WTC11 (cell line): ENCODE data around the gene ETV6. TPM values are rescaled to one million over a fixed set of nuclear protein-coding genes. Genes with fewer than 3 reads are reported as not detected.

Experiments used
- ATAC-seq: fragments of 200-7000 bp; cut with Tn5 transposase; 2 replicates; pipeline ENCODE4 v1.10.0; 2021; ENCODE audit warnings: mild to moderate bottlenecking, moderate library complexity
- CTCF ChIA-PET: fragments of 300-600 bp; sonication (Branson Sonifier 250); formaldehyde crosslinking; loops from one replicate; lab custom pipeline; 2021; ENCODE audit warnings: antibody characterized with exemption; lab: Charles Lee
- POLR2A ChIA-PET: fragments of 350-600 bp; sonication (Branson Sonifier 250); formaldehyde crosslinking; loops from one replicate; lab custom pipeline; 2021; ENCODE audit warnings: antibody characterized with exemption; lab: Charles Lee
- DNase-seq: peaks from one replicate; pipeline ENCODE4 v3.0.0; 2021; ENCODE audit warnings: low spot score
- H3K27ac Mint-ChIP-seq: 2 replicates; pipeline ENCODE4 v1.8.0; 2021; ENCODE audit warnings: mixed read lengths
- H3K27me3 Mint-ChIP-seq: 2 replicates; pipeline ENCODE4 v1.8.0; 2021; ENCODE audit warnings: low read depth, mild to moderate bottlenecking, moderate library complexity, mixed read lengths
- H3K36me3 Mint-ChIP-seq: 2 replicates; pipeline ENCODE4 v1.8.0; 2021; ENCODE audit warnings: mixed read lengths
- H3K4me1 Mint-ChIP-seq: 2 replicates; pipeline ENCODE4 v1.8.0; 2022; ENCODE audit warnings: mixed read lengths
- H3K4me3 Mint-ChIP-seq: 2 replicates; pipeline ENCODE4 v1.8.0; 2021; ENCODE audit warnings: mild to moderate bottlenecking, moderate library complexity, mixed read lengths
- H3K9me3 Mint-ChIP-seq: 2 replicates; pipeline ENCODE4 v1.8.0; 2021; ENCODE audit warnings: mixed read lengths
- ATF1 ChIP-seq: sonication (generic); formaldehyde crosslinking; IDR thresholded peaks from 2 replicates; pipeline ENCODE4 v1.8.1; 2023; ENCODE audit warnings: mild to moderate bottlenecking, moderate library complexity, missing genetic modification reagents
- E2F4 ChIP-seq: sonication (generic); formaldehyde crosslinking; IDR thresholded peaks from 2 replicates; pipeline ENCODE4 v1.8.1; 2022; ENCODE audit warnings: low read depth, mild to moderate bottlenecking, moderate library complexity, missing genetic modification reagents, borderline replicate concordance
- ETV6 ChIP-seq: sonication (generic); formaldehyde crosslinking; IDR thresholded peaks from 2 replicates; pipeline ENCODE4 v1.8.1; 2022; ENCODE audit warnings: mild to moderate bottlenecking, missing genetic modification reagents
- FOXK1 ChIP-seq: sonication (generic); formaldehyde crosslinking; IDR thresholded peaks from 2 replicates; pipeline ENCODE4 v1.8.0; 2022; ENCODE audit warnings: mild to moderate bottlenecking, moderate library complexity, missing genetic modification reagents
- GABPB1 ChIP-seq: sonication (generic); formaldehyde crosslinking; IDR thresholded peaks from 2 replicates; pipeline ENCODE4 v1.8.1; 2023; ENCODE audit warnings: mild to moderate bottlenecking, missing genetic modification reagents
- HMGA2 ChIP-seq: fragments of 250-450 bp; sonication (Bioruptor Pico); IDR thresholded peaks from 2 replicates; pipeline ENCODE4 v1.4.0; 2021; ENCODE audit warnings: mild to moderate bottlenecking, moderate library complexity
- NFE2L1 ChIP-seq: sonication (generic); formaldehyde crosslinking; IDR thresholded peaks from 2 replicates; pipeline ENCODE4 v1.8.1; 2023; ENCODE audit warnings: missing genetic modification reagents
- NR2C2 ChIP-seq: sonication (generic); formaldehyde crosslinking; IDR thresholded peaks from 2 replicates; pipeline ENCODE4 v1.8.0; 2022; ENCODE audit warnings: mild to moderate bottlenecking, missing genetic modification reagents
- PRDM15 ChIP-seq: sonication (generic); formaldehyde crosslinking; IDR thresholded peaks from 2 replicates; pipeline ENCODE4 v1.8.0; 2022; ENCODE audit warnings: missing genetic modification reagents
- PRRX2 ChIP-seq: fragments of 250-450 bp; sonication (Bioruptor Pico); IDR thresholded peaks from 2 replicates; pipeline ENCODE4 v1.8.0; 2021; ENCODE audit warnings: mild to moderate bottlenecking
- RORB ChIP-seq: fragments of 250-450 bp; sonication (Bioruptor Pico); IDR thresholded peaks from 2 replicates; pipeline ENCODE4 v1.9.0; 2021; ENCODE audit warnings: mild to moderate bottlenecking
- SMAD4 ChIP-seq: sonication (generic); formaldehyde crosslinking; IDR thresholded peaks from 2 replicates; pipeline ENCODE4 v1.8.0; 2022; ENCODE audit warnings: mild to moderate bottlenecking, missing genetic modification reagents
- SOX15 ChIP-seq: fragments of 250-450 bp; sonication (Bioruptor Pico); IDR thresholded peaks from 2 replicates; pipeline ENCODE4 v1.9.0; 2021; ENCODE audit warnings: mild to moderate bottlenecking
- SP1 ChIP-seq: sonication (generic); formaldehyde crosslinking; conservative IDR thresholded peaks from 2 replicates; pipeline ENCODE4 v1.8.1; 2022; ENCODE audit warnings: missing genetic modification reagents
- TEAD4 ChIP-seq: sonication (generic); formaldehyde crosslinking; IDR thresholded peaks from 2 replicates; pipeline ENCODE4 v1.8.0; 2022; ENCODE audit warnings: mild to moderate bottlenecking, missing genetic modification reagents
- ZNF219 ChIP-seq: sonication (generic); formaldehyde crosslinking; IDR thresholded peaks from 2 replicates; pipeline ENCODE4 v1.8.0; 2023; ENCODE audit warnings: missing genetic modification reagents, mild to moderate bottlenecking, borderline replicate concordance
- ZNF263 ChIP-seq: sonication (generic); formaldehyde crosslinking; IDR thresholded peaks from 2 replicates; pipeline ENCODE4 v1.8.1; 2022; ENCODE audit warnings: low read depth, mild to moderate bottlenecking, moderate library complexity, missing genetic modification reagents
- ZNF317 ChIP-seq: sonication (generic); formaldehyde crosslinking; IDR thresholded peaks from 2 replicates; pipeline ENCODE4 v1.8.1; 2023; ENCODE audit warnings: low read depth, mild to moderate bottlenecking, moderate library complexity, missing genetic modification reagents, borderline replicate concordance
- ZNF396 ChIP-seq: fragments of 250-450 bp; sonication (Bioruptor Pico); IDR thresholded peaks from 2 replicates; pipeline ENCODE4 v1.8.0; 2021; ENCODE audit warnings: mild to moderate bottlenecking, moderate library complexity, borderline replicate concordance
- ZNF416 ChIP-seq: fragments of 250-450 bp; sonication (Bioruptor Pico); IDR thresholded peaks from 2 replicates; pipeline ENCODE4 v1.9.0; 2021; ENCODE audit warnings: mild to moderate bottlenecking, inconsistent platforms
- ZNF423 ChIP-seq: fragments of 250-450 bp; sonication (Bioruptor Pico); IDR thresholded peaks from 2 replicates; pipeline ENCODE4 v2.1.2; 2022; ENCODE audit warnings: mild to moderate bottlenecking, moderate library complexity
- ZNF671 ChIP-seq: fragments of 250-450 bp; sonication (Bioruptor Pico); IDR thresholded peaks from 2 replicates; pipeline ENCODE4 v1.8.0; 2021; ENCODE audit warnings: mild to moderate bottlenecking
- total RNA-seq: library from RNA; stranded (reverse); gene quantifications from 3 replicates; pipeline ENCODE4 v1.2.3, GENCODE V29; 2021
- TF ChIP-seq, protein P1 (sequence below): fragments of 250-450 bp; sonication (Bioruptor Pico); IDR thresholded peaks from 2 replicates; pipeline ENCODE4 v1.9.0; 2021; ENCODE audit warnings: mild to moderate bottlenecking
- TF ChIP-seq, protein P2 (sequence below): sonication (generic); formaldehyde crosslinking; IDR thresholded peaks from 2 replicates; pipeline ENCODE4 v1.8.1; 2023; ENCODE audit warnings: mild to moderate bottlenecking, missing genetic modification reagents, borderline replicate concordance
- TF ChIP-seq, protein P3 (sequence below): sonication (generic); formaldehyde crosslinking; IDR thresholded peaks from 2 replicates; pipeline ENCODE4 v1.8.0; 2022; ENCODE audit warnings: mild to moderate bottlenecking, missing genetic modification reagents

ETV6 gene
- total RNA-seq, 1 experiment from 2014 or later = 23.5 TPM

GRCh38 chr12:11663130-11663529 is 13.7 kb downstream of the ETV6 start:
- ATAC-seq = no peak
- no peak for DNase-seq
- Mint-ChIP-seq H3K27ac (no peak overlapping the region), H3K27me3 (no peaks in the 10 kb centered on the region), H3K36me3 (peaks cover 4% of the 10 kb centered on the region; the same call in 1 of the 2 replicates), H3K4me1 (peaks cover 53% of the 10 kb centered on the region), H3K9me3 (no peaks in the 10 kb centered on the region), H3K4me3 (no peak overlapping the region)
- POLR2A ChIA-PET = interaction anchor here (0.6 kb wide), 1 partner anchor 254 kb away, joined by 3 read pairs; no protein-coding TSS in a partner anchor
- CTCF ChIA-PET = interaction anchor here (0.5 to 0.7 kb wide), 2 partner anchors 13 to 82 kb away, joined by 3 read pairs; no protein-coding TSS in a partner anchor
- TF ChIP-seq ZNF263 (CRISPR knock-in tag) = no peak
- TF ChIP-seq FOXK1 (CRISPR knock-in tag) = no peak
- no peak for TF ChIP-seq E2F4 (CRISPR knock-in tag)
- TF ChIP-seq ETV6 = no peak
- TF ChIP-seq RORB (CRISPR knock-in tag) = no peak
- TF ChIP-seq, protein P1, sequence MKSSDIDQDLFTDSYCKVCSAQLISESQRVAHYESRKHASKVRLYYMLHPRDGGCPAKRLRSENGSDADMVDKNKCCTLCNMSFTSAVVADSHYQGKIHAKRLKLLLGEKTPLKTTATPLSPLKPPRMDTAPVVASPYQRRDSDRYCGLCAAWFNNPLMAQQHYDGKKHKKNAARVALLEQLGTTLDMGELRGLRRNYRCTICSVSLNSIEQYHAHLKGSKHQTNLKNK (CRISPR knock-in tag) = no peak
- no peak for TF ChIP-seq ATF1
- no peak for TF ChIP-seq ZNF219 (CRISPR knock-in tag)
- no peak for TF ChIP-seq ZNF416 (CRISPR knock-in tag)
- no peak for TF ChIP-seq SOX15 (CRISPR knock-in tag)
- no peak for TF ChIP-seq PRDM15 (CRISPR knock-in tag)
- TF ChIP-seq ZNF317 (CRISPR knock-in tag) = no peak
- TF ChIP-seq TEAD4 (CRISPR knock-in tag) = no peak

DNA sequence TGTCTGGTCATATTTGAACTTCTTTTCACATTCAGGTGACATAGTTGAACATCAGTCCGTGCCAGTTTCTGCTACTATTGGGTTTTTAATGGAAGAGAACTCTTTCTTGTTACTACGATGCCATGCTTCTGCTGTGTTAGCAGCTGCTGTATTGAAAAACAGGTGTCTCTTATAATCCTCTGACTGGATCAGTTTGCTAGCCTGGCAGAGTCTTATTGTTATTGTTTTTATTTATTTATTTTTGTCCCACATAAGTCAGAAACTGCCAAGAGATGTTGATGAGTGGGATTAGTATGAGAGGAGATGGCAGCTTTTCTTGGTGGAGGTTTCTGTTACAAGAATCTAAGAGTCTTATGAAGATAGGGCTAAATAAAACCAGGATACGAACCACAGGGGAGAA is 14.6 kb downstream of the ETV6 start:
- no peak for TF ChIP-seq SMAD4 (CRISPR knock-in tag)
- TF ChIP-seq NR2C2 (CRISPR knock-in tag) = no peak
- no peak for TF ChIP-seq SP1 (CRISPR knock-in tag)
- TF ChIP-seq ZNF396 (CRISPR knock-in tag) = no peak
- TF ChIP-seq GABPB1 (CRISPR knock-in tag) = no peak
- TF ChIP-seq ZNF423 (CRISPR knock-in tag) = no peak
- no peak for TF ChIP-seq HMGA2 (CRISPR knock-in tag)
- no peak for TF ChIP-seq ZNF671 (CRISPR knock-in tag)
- TF ChIP-seq, protein P2, sequence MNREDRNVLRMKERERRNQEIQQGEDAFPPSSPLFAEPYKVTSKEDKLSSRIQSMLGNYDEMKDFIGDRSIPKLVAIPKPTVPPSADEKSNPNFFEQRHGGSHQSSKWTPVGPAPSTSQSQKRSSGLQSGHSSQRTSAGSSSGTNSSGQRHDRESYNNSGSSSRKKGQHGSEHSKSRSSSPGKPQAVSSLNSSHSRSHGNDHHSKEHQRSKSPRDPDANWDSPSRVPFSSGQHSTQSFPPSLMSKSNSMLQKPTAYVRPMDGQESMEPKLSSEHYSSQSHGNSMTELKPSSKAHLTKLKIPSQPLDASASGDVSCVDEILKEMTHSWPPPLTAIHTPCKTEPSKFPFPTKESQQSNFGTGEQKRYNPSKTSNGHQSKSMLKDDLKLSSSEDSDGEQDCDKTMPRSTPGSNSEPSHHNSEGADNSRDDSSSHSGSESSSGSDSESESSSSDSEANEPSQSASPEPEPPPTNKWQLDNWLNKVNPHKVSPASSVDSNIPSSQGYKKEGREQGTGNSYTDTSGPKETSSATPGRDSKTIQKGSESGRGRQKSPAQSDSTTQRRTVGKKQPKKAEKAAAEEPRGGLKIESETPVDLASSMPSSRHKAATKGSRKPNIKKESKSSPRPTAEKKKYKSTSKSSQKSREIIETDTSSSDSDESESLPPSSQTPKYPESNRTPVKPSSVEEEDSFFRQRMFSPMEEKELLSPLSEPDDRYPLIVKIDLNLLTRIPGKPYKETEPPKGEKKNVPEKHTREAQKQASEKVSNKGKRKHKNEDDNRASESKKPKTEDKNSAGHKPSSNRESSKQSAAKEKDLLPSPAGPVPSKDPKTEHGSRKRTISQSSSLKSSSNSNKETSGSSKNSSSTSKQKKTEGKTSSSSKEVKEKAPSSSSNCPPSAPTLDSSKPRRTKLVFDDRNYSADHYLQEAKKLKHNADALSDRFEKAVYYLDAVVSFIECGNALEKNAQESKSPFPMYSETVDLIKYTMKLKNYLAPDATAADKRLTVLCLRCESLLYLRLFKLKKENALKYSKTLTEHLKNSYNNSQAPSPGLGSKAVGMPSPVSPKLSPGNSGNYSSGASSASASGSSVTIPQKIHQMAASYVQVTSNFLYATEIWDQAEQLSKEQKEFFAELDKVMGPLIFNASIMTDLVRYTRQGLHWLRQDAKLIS (CRISPR knock-in tag) = no peak
- TF ChIP-seq ZNF416 (CRISPR knock-in tag) = no peak
- TF ChIP-seq PRRX2 = no peak
- TF ChIP-seq ATF1 = no peak
- no peak for TF ChIP-seq RORB (CRISPR knock-in tag)
- TF ChIP-seq NFE2L1 (CRISPR knock-in tag) = no peak
- TF ChIP-seq, protein P3, sequence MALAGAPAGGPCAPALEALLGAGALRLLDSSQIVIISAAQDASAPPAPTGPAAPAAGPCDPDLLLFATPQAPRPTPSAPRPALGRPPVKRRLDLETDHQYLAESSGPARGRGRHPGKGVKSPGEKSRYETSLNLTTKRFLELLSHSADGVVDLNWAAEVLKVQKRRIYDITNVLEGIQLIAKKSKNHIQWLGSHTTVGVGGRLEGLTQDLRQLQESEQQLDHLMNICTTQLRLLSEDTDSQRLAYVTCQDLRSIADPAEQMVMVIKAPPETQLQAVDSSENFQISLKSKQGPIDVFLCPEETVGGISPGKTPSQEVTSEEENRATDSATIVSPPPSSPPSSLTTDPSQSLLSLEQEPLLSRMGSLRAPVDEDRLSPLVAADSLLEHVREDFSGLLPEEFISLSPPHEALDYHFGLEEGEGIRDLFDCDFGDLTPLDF (CRISPR knock-in tag) = no peak
- TF ChIP-seq, all 79 proteins: peak for 0
- H3K36me3 Mint-ChIP-seq = peaks cover 4% of the 10 kb centered on the region; the same call in 1 of the 2 replicates
- CTCF ChIA-PET = no interaction called here
- no peak overlapping the region for H3K27ac Mint-ChIP-seq
- H3K4me1 Mint-ChIP-seq = peaks cover 55% of the 10 kb centered on the region
- DNase-seq (no peak), ATAC-seq (no peak)
- no peaks in the 10 kb centered on the region for H3K9me3 Mint-ChIP-seq
- no peak overlapping the region for H3K4me3 Mint-ChIP-seq
- POLR2A ChIA-PET = no interaction called here
- H3K27me3 Mint-ChIP-seq = no peaks in the 10 kb centered on the region
